Kidney (tissue), 14 donors: ENCODE data around the gene RABEP2. TPM values are rescaled to one million over a fixed set of nuclear protein-coding genes. Genes with fewer than 3 reads are reported as not detected.
"Not testable (repeated sequence)": the region's sequence is repeated elsewhere in the genome, so short reads cannot be mapped to it uniquely, and the experiment has no call there.

Experiments used
- DNase-seq, 5 donors: peaks; one replicate each; pipeline ENCODE4 v3.0.0-alpha.2; 2013 to 2020
- FAIRE-seq: peaks from 2 replicates; lab custom pipeline; 2012; peaks lifted over from hg19 to GRCh38; lab: Jason Lieb, UNC
- H3K27ac ChIP-seq, 2 donors: one replicate each; pipeline ENCODE4 v1.7.0; 2013; ENCODE audit warnings: low read depth in 2 of 2, low read length in 2 of 2, inconsistent platforms in 1 of 2
- H3K27me3 ChIP-seq: one replicate; pipeline ENCODE4 v1.7.1; 2013; ENCODE audit warnings: low read length, inconsistent platforms; ENCODE audit not compliant: control insufficient read depth, insufficient read depth
- H3K36me3 ChIP-seq, 3 donors: one replicate each; pipeline versions ENCODE4 v1.7.0 to v1.7.1; 2013; ENCODE audit warnings: low read length in 3 of 3, control low read depth in 1 of 3, inconsistent platforms in 1 of 3; ENCODE audit not compliant: insufficient read depth in 3 of 3, control insufficient read depth in 2 of 3
- H3K4me1 ChIP-seq, 3 donors: one replicate each; pipeline versions ENCODE4 v1.7.0 to v1.7.1; 2013; ENCODE audit warnings: low read length in 3 of 3, inconsistent platforms in 1 of 3, low read depth in 1 of 3; ENCODE audit not compliant: control insufficient read depth in 2 of 3, insufficient read depth in 2 of 3
- H3K4me3 ChIP-seq, 3 donors: one replicate each; pipeline versions ENCODE4 v1.7.0 to v1.8.1; 2013; ENCODE audit warnings: low read length in 3 of 3, control low read depth in 1 of 3, inconsistent platforms in 1 of 3
- H3K9ac ChIP-seq, 3 donors: one replicate each; pipeline versions ENCODE4 v1.7.0 to v1.7.1; 2013; ENCODE audit warnings: low read length in 3 of 3, control low read depth in 1 of 3, inconsistent platforms in 1 of 3
- H3K9me3 ChIP-seq, 3 donors: one replicate each; pipeline versions ENCODE4 v1.7.0 to v1.7.1; 2013; ENCODE audit warnings: low read length in 3 of 3, control low read depth in 1 of 3, inconsistent platforms in 1 of 3; ENCODE audit not compliant: control insufficient read depth in 2 of 3, insufficient read depth in 1 of 3
- CTCF ChIP-seq: IDR thresholded peaks from 3 replicates; pipeline ENCODE4 v1.5.1; 2012; ENCODE audit warnings: mild to moderate bottlenecking, moderate library complexity, borderline replicate concordance; ENCODE audit not compliant: insufficient read depth; ENCODE audit errors: extremely low read depth
- intact Hi-C: fragments of 100-400 bp; cut with DNase I; formaldehyde crosslinking; loops from one replicate; pipeline ENCODE4 v1.11.1; 2022
- polyA plus RNA-seq: library from polyadenylated mRNA; stranded (reverse); fragments of 350-450 nt; fragmentation: Illumina TruSeq; extraction: RNeasy Lipid Tissue Mini Kit (QIAGEN cat#74804); gene quantifications from one replicate; pipeline ENCODE4 v1.2.3, GENCODE V29; 2014; ENCODE audit warnings: low read depth, low replicate concordance; ENCODE audit not compliant: insufficient read depth
- total RNA-seq: library from RNA; stranded (reverse); fragmentation: NEBNext Ultra II Directional; extraction: Animal tissue kit (Norgen Biotek cat#: 25700); gene quantifications from one replicate; pipeline ENCODE4 v1.2.1, GENCODE V29; 2021
- donor health status: control.
- donor health status: control.
- donor health status: control.
- donor health status: control.
- donor health status: control.
- donor health status: DM: yes; HTN: yes; CAD: no.
- donor health status: Normal renal cell carcinoma (clear cell type).

Gene RABEP2
- total and polyA plus RNA-seq, 2 donors from 2014 or later = 21.0 to 30.1 TPM

GRCh38 chr16:28893291-28893690, 31.7 kb downstream of the RABEP2 start:
- Histone ChIP-seq H3K27ac (no peak overlapping the region), H3K27me3 (no peaks in the 10 kb centered on the region), H3K4me3 (no peak overlapping the region), H3K9me3 (no peaks in the 10 kb centered on the region), H3K4me1 (no peaks in the 10 kb centered on the region), H3K36me3 (no peaks in the 10 kb centered on the region), H3K9ac (no peak overlapping the region)
- intact Hi-C loops = no loop called here
- DNase-seq (no peak), FAIRE-seq (no peak)
- no peak for TF ChIP-seq CTCF

GRCh38 chr16:28891964-28892890, 32.8 kb downstream of the RABEP2 start:
- FAIRE-seq (no peak), DNase-seq (no peak)
- H3K9me3 ChIP-seq = no peaks in the 10 kb centered on the region
- H3K4me1 ChIP-seq = no peaks in the 10 kb centered on the region
- H3K4me3 ChIP-seq = no peak overlapping the region
- intact Hi-C loops = no loop called here
- no peak overlapping the region for H3K27ac ChIP-seq
- H3K36me3 ChIP-seq = no peaks in the 10 kb centered on the region
- no peaks in the 10 kb centered on the region for H3K27me3 ChIP-seq
- no peak overlapping the region for H3K9ac ChIP-seq
- no peak for TF ChIP-seq CTCF

GRCh38 chr16:28890355-28890754, 34.7 kb downstream of the RABEP2 start:
- H3K27ac ChIP-seq, H3K27me3 ChIP-seq, H3K4me1 ChIP-seq, H3K4me3 ChIP-seq, FAIRE-seq, intact Hi-C loops, H3K9me3 ChIP-seq, DNase-seq, H3K9ac ChIP-seq, H3K36me3 ChIP-seq: not testable (repeated sequence)

GRCh38 chr16:28886945-28887344, 38.1 kb downstream of the RABEP2 start:
- Histone ChIP-seq H3K9ac (no peak overlapping the region), H3K27me3 (no peaks in the 10 kb centered on the region), H3K9me3 (no peaks in the 10 kb centered on the region), H3K4me1 (no peaks in the 10 kb centered on the region), H3K4me3 (no peak overlapping the region), H3K36me3 (no peaks in the 10 kb centered on the region), H3K27ac (no peak overlapping the region)
- TF ChIP-seq CTCF = no peak
- intact Hi-C loops = loop anchor here (10.0 kb wide), 1 partner anchor 58 kb away; no protein-coding TSS in a partner anchor
- no peak for FAIRE-seq
- DNase-seq = no peak
